ENCODE measurements around the gene SPON1.

SPON1 gene

GRCh38 chr11:14185461-14185860, 222.9 kb downstream of the SPON1 start:
- TF ChIP-seq EZH2phosphoT487 (conservative IDR thresholded peaks at IDR 0.05; ENCODE audit: low read length) (no peak), CTCF (IDR thresholded peaks at IDR 0.05; ENCODE audit: insufficient read depth, low read length, poor library complexity, severe bottlenecking) (no peak)
- Histone ChIP-seq H3K9me3 (ENCODE audit: insufficient read depth, low read length) (no peaks in the 10 kb centered on the region), H3F3A (ENCODE audit: insufficient read depth) (no peaks in the 10 kb centered on the region), H3K79me2 (ENCODE audit: insufficient read depth, low read length) (no peaks in the 10 kb centered on the region), H3K9me2 (replicated peaks; ENCODE audit: insufficient read depth, low read length) (no peaks in the 10 kb centered on the region), H3K4me3 (ENCODE audit: insufficient read depth, low read length, poor library complexity, severe bottlenecking) (no peak overlapping the region), H2AFZ (ENCODE audit: low read depth, low read length, severe bottlenecking) (no peak overlapping the region), H3K4me2 (ENCODE audit: low read depth, low read length, poor library complexity, severe bottlenecking) (no peak overlapping the region), H3K36me3 (ENCODE audit: low read length) (no peaks in the 10 kb centered on the region), H3K27ac (ENCODE audit: low read depth, low read length) (no peak overlapping the region), H3K27me3 (ENCODE audit: low read length) (no peaks in the 10 kb centered on the region), H3K9ac (ENCODE audit: low read length) (no peak overlapping the region), H4K20me1 (ENCODE audit: low read depth, low read length) (no peaks in the 10 kb centered on the region)

DNA sequence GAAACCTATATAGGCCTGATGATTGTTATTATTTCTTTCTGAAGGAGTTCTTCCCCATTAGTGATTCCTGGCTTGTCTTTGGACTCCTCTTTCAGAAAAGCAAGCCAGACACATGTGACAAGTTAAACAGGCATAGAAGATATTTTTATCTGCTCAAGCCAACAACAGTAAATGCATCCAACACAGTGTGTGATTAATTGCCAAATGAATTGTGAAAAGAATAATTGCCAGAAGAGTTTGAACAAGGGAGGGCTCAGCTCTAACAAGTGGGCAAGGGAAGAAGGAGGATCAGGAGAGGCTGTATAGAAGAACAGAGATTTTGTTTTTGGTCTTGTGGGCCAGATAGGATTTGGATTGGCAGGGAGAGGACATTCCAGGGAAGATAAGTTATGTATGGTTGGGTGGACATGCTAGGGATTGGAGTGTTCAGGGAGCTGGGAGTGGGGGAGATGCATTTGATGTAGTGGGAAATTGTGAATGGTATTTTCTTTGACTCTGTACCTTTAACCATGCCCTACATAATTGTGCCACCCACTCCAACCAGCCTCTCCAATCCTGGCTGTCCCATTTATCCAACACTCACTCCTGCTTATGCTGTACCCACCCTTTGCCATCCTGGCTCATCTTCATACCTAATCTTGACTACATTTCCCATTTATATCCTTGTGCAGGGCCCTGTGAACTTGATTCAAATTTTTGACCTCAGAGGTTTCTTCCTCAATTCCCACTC, 223.7 kb downstream of the SPON1 start:
- TF ChIP-seq CTCF (IDR thresholded peaks at IDR 0.05; ENCODE audit: insufficient read depth, low read length, poor library complexity, severe bottlenecking): no peak
- TF ChIP-seq EZH2phosphoT487 (conservative IDR thresholded peaks at IDR 0.05; ENCODE audit: low read length): no peak
- Histone ChIP-seq H3K4me3 (ENCODE audit: insufficient read depth, low read length, poor library complexity, severe bottlenecking) (no peak overlapping the region), H3K9me2 (replicated peaks; ENCODE audit: insufficient read depth, low read length) (no peaks in the 10 kb centered on the region), H3K27ac (ENCODE audit: low read depth, low read length) (no peak overlapping the region), H3F3A (ENCODE audit: insufficient read depth) (no peaks in the 10 kb centered on the region), H3K27me3 (ENCODE audit: low read length) (no peaks in the 10 kb centered on the region), H3K36me3 (ENCODE audit: low read length) (no peaks in the 10 kb centered on the region), H2AFZ (ENCODE audit: low read depth, low read length, severe bottlenecking) (no peak overlapping the region), H3K9ac (ENCODE audit: low read length) (no peak overlapping the region), H3K9me3 (ENCODE audit: insufficient read depth, low read length) (no peaks in the 10 kb centered on the region), H3K79me2 (ENCODE audit: insufficient read depth, low read length) (no peaks in the 10 kb centered on the region), H4K20me1 (ENCODE audit: low read depth, low read length) (no peaks in the 10 kb centered on the region), H3K4me2 (ENCODE audit: low read depth, low read length, poor library complexity, severe bottlenecking) (no peak overlapping the region)

DNA sequence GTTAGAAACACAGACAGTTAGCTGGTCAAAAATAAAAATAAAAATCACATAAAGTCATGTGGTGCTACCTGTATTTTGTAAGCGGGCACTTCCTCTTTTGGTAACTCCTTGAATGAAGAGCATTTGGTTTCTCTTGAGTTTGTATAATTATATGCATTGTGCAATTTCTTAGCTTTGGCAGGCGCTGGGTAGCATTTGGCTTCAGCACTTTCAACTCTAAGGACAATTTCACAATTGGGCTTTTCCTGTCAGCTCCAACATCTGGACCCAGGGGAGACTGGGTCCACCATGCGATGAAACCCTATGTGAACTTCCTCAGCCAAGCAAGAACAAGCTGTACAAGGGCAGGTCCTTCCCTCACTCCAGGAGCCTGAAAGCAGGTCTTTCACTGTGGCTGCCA, 227.4 kb downstream of the SPON1 start:
- H3K9me3 ChIP-seq (ENCODE audit: insufficient read depth, low read length): no peaks in the 10 kb centered on the region
- no peaks in the 10 kb centered on the region for H3K9me2 ChIP-seq (replicated peaks; ENCODE audit: insufficient read depth, low read length)
- no peak overlapping the region for H3K4me2 ChIP-seq (ENCODE audit: low read depth, low read length, poor library complexity, severe bottlenecking)
- no peaks in the 10 kb centered on the region for H4K20me1 ChIP-seq (ENCODE audit: low read depth, low read length)
- no peak for TF ChIP-seq CTCF (IDR thresholded peaks at IDR 0.05; ENCODE audit: insufficient read depth, low read length, poor library complexity, severe bottlenecking)
- TF ChIP-seq EZH2phosphoT487 (conservative IDR thresholded peaks at IDR 0.05; ENCODE audit: low read length): no peak
- no peaks in the 10 kb centered on the region for H3K79me2 ChIP-seq (ENCODE audit: insufficient read depth, low read length)
- H3K4me3 ChIP-seq (ENCODE audit: insufficient read depth, low read length, poor library complexity, severe bottlenecking): no peak overlapping the region
- no peak overlapping the region for H3K9ac ChIP-seq (ENCODE audit: low read length)
- H3F3A ChIP-seq (ENCODE audit: insufficient read depth): no peaks in the 10 kb centered on the region
- no peaks in the 10 kb centered on the region for H3K27me3 ChIP-seq (ENCODE audit: low read length)
- no peak overlapping the region for H3K27ac ChIP-seq (ENCODE audit: low read depth, low read length)
- no peak overlapping the region for H2AFZ ChIP-seq (ENCODE audit: low read depth, low read length, severe bottlenecking)
- H3K36me3 ChIP-seq (ENCODE audit: low read length): no peaks in the 10 kb centered on the region
